Smooth muscle cell (in vitro differentiated cells): ENCODE data around the gene CBX4. TPM values are rescaled to one million over a fixed set of nuclear protein-coding genes. Genes with fewer than 3 reads are reported as not detected.

Source experiments
- DNase-seq: peaks from one replicate; lab custom pipeline; 2025; ENCODE audit not compliant: unreplicated experiment; lab: John Stamatoyannopoulos, UW
- H2AFZ ChIP-seq: fragments of 200-600 bp; sonication (generic); 2 replicates; pipeline ENCODE4 v1.6.0; 2016; ENCODE audit warnings: antibody characterized with exemption, low read depth, mild to moderate bottlenecking
- H3F3A ChIP-seq: fragments of 200-600 bp; sonication (generic); 2 replicates; pipeline ENCODE4 v1.6.0; 2017; ENCODE audit warnings: antibody characterized with exemption, low read depth
- H3K27ac ChIP-seq: fragments of 200-600 bp; sonication (generic); 2 replicates; pipeline ENCODE4 v1.5.1; 2016; ENCODE audit warnings: low read depth, mild to moderate bottlenecking
- H3K27me3 ChIP-seq: fragments of 200-600 bp; sonication (generic); 2 replicates; pipeline ENCODE4 v1.6.1; 2016; ENCODE audit warnings: low read depth, mild to moderate bottlenecking
- H3K36me3 ChIP-seq: fragments of 200-600 bp; sonication (generic); 2 replicates; pipeline ENCODE4 v1.5.1; 2016; ENCODE audit warnings: low read depth
- H3K4me1 ChIP-seq: fragments of 200-600 bp; sonication (generic); 2 replicates; pipeline ENCODE4 v1.5.1; 2016; ENCODE audit warnings: low read depth
- H3K4me2 ChIP-seq: fragments of 200-600 bp; sonication (generic); 2 replicates; pipeline ENCODE4 v1.6.0; 2016; ENCODE audit warnings: mild to moderate bottlenecking
- H3K4me3 ChIP-seq: fragments of 200-600 bp; sonication (generic); 2 replicates; pipeline ENCODE4 v1.5.1; 2016; ENCODE audit warnings: mild to moderate bottlenecking
- H3K79me2 ChIP-seq: fragments of 200-600 bp; sonication (generic); 2 replicates; pipeline ENCODE4 v1.6.0; 2016; ENCODE audit warnings: low read depth, mild to moderate bottlenecking
- H3K9ac ChIP-seq: fragments of 200-600 bp; sonication (generic); 2 replicates; pipeline ENCODE4 v1.6.0; 2016; ENCODE audit warnings: low read depth
- H3K9me3 ChIP-seq: fragments of 200-600 bp; sonication (generic); replicated peaks from 2 replicates; pipeline ENCODE4 v1.5.1; 2016; ENCODE audit warnings: low read depth
- H4K20me1 ChIP-seq: fragments of 200-600 bp; sonication (generic); 2 replicates; pipeline ENCODE4 v1.6.0; 2016; ENCODE audit warnings: low read depth
- WGBS: methylation state at CpG from one replicate; pipeline ENCODE4 v1.1.7; 2016; ENCODE audit warnings: low lambda C conversion rate; 5-methylcytosine and 5-hydroxymethylcytosine counted together
- polyA plus RNA-seq: library from polyadenylated mRNA; unstranded; fragments of >200 nt; fragmentation: Nextera tagmentation; extraction: Ambion mirVana; gene quantifications from 2 replicates; pipeline ENCODE4 v1.2.1, GENCODE V29; 2016
- total RNA-seq: library from RNA; depleted of rRNA; stranded (reverse); fragments of >200 nt; gene quantifications from 2 replicates; pipeline ENCODE4 v1.2.3, GENCODE V29; 2014
- TF ChIP-seq, protein P1 (sequence below): fragments of 200-600 bp; sonication (generic); IDR thresholded peaks from 2 replicates; pipeline ENCODE4 v1.5.1; 2017; ENCODE audit warnings: borderline replicate concordance, mild to moderate bottlenecking, antibody characterized with exemption; ENCODE audit not compliant: insufficient read depth, poor library complexity, severe bottlenecking

Gene CBX4
- total and polyA plus RNA-seq, 2 experiments from 2014 or later, result 17.4 to 44.6 TPM

DNA sequence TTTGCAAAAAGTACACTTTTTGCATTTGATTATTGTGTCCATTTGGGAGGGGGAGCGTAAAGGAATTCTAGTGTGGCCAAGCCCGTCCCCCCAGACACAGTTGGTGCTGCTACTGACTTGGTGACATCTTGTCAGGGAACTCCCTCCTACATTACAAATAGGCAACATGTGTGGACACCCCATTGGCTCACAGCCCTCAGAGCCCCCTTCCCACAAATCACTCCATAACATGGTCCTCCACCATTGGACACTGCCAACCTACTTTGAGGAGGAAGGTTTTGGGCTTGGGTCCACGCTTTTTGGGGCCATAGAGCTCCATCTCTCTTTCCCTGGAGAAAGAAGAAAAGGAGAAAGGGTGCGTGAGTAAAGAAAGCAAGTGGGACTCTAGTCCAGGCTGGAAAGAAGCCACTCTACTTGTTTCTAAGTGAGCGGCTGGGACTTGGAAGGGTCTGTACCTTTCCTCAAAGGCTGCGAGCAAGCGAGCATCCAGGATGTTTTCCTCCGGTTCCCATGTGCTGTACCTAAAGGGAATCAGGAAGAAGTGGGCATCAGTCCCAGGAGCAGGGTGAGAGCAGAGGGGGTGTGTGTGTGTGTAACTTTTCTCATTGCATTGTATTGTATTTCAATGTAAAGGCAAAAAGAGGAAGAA, 43.3 kb downstream of the CBX4 start:
- Histone ChIP-seq H3K4me1 (peaks cover 65% of the 10 kb centered on the region), H3K36me3 (no peaks in the 10 kb centered on the region), H3K9me3 (no peaks in the 10 kb centered on the region), H3K27ac (no peak overlapping the region), H3K4me2 (peak overlapping the region; percentile 93), H3K79me2 (no peaks in the 10 kb centered on the region), H3K9ac (no peak overlapping the region), H4K20me1 (peaks cover 11% of the 10 kb centered on the region), H3K27me3 (peaks cover 55% of the 10 kb centered on the region), H3F3A (peaks cover 12% of the 10 kb centered on the region), H3K4me3 (peak overlapping the region; percentile 76), H2AFZ (no peak overlapping the region)
- WGBS, result 61% methylated on average over 8 of the region's 8 CpGs
- no peak for DNase-seq
- TF ChIP-seq, protein P1, sequence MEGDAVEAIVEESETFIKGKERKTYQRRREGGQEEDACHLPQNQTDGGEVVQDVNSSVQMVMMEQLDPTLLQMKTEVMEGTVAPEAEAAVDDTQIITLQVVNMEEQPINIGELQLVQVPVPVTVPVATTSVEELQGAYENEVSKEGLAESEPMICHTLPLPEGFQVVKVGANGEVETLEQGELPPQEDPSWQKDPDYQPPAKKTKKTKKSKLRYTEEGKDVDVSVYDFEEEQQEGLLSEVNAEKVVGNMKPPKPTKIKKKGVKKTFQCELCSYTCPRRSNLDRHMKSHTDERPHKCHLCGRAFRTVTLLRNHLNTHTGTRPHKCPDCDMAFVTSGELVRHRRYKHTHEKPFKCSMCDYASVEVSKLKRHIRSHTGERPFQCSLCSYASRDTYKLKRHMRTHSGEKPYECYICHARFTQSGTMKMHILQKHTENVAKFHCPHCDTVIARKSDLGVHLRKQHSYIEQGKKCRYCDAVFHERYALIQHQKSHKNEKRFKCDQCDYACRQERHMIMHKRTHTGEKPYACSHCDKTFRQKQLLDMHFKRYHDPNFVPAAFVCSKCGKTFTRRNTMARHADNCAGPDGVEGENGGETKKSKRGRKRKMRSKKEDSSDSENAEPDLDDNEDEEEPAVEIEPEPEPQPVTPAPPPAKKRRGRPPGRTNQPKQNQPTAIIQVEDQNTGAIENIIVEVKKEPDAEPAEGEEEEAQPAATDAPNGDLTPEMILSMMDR, result no peak

DNA sequence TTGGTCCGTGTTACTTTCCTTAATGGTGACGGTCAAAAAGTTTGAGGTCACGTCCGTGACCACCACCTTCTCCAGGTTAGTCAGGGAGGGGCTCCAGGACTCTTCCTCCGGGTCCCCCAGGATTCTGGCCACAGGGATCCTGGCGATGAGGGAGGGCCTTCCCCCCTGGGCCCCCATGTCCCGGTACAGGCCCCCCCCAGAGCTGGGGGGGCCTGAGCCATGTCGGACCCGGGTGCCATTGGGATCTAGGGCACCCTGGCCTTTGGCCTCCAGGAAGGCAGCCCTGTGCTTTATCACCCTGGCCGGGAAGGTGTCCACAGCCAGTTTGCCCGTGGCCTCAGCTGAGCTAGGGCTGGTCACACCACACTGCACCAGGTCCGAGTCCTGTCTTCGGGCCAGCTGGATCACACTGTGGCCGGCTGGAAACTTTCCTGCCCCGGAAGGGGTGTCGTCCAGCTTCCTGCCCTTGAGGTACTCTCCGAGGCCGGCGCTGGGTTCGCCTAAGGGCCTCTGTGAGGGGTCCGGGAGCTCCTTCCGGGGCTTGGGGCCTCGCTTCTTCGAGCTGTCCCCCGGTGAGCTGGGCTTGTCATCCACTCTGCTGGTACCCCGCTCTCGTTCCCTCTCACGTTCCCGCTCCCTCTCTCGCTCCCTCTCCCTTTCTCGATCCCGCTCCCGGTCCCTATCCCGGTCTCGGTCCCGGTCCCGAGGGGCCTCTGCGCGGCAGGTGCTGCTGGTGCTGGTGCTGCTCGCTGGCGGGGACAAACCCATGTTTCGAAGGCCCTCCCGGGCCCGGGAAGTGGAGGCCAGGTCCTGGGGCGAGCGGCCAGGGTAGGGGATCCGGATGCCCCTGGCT, 44.4 kb downstream of the CBX4 start:
- H3K9me3 ChIP-seq, result no peaks in the 10 kb centered on the region
- H3K9ac ChIP-seq, result no peak overlapping the region
- H3K36me3 ChIP-seq, result no peaks in the 10 kb centered on the region
- peaks cover 55% of the 10 kb centered on the region for H3K27me3 ChIP-seq
- H3K79me2 ChIP-seq, result no peaks in the 10 kb centered on the region
- H2AFZ ChIP-seq, result no peak overlapping the region
- peaks cover 54% of the 10 kb centered on the region for H3K4me1 ChIP-seq
- H3K4me2 ChIP-seq, result no peak overlapping the region
- 52% methylated on average over 45 of the region's 47 CpGs for WGBS
- H3K27ac ChIP-seq, result no peak overlapping the region
- TF ChIP-seq, protein P1, result no peak
- peaks cover 12% of the 10 kb centered on the region for H3F3A ChIP-seq
- H4K20me1 ChIP-seq, result peaks cover 11% of the 10 kb centered on the region
- H3K4me3 ChIP-seq, result no peak overlapping the region
- DNase-seq, result no peak

DNA sequence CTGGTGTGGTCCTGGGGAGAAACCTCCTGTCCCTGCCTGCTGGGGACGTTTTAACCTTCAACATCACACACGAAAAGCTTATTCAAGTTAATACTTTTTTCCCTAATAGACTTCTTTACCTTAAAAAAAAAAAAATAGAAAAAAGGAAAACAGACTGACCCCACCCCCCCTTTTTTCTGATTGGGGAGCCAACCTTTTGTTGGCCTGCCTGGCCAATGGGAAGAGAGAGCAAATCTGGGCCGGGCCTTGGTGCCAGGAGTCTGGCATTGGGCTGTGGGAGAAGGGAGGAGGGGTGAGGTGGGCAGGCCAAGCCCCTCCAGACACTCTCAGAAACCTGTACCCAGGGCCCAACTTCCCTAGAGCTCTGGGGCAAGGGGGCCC, 45.3 kb downstream of the CBX4 start:
- Histone ChIP-seq H2AFZ (no peak overlapping the region), H3K9ac (peak overlapping the region; percentile 65), H3K4me2 (peak overlapping the region; percentile 91), H3K4me3 (peak overlapping the region; percentile 55), H3K9me3 (no peaks in the 10 kb centered on the region), H3K36me3 (no peaks in the 10 kb centered on the region), H3F3A (peaks cover 12% of the 10 kb centered on the region), H4K20me1 (peaks cover 11% of the 10 kb centered on the region), H3K79me2 (no peaks in the 10 kb centered on the region), H3K27me3 (peaks cover 55% of the 10 kb centered on the region), H3K4me1 (peaks cover 59% of the 10 kb centered on the region), H3K27ac (peak overlapping the region; percentile 79)
- no peak for DNase-seq
- TF ChIP-seq, protein P1, result no peak
- WGBS, result 6% methylated on average over 3 of the region's 3 CpGs
